Measurements from ENCODE around the gene PRR20G.

DNA sequence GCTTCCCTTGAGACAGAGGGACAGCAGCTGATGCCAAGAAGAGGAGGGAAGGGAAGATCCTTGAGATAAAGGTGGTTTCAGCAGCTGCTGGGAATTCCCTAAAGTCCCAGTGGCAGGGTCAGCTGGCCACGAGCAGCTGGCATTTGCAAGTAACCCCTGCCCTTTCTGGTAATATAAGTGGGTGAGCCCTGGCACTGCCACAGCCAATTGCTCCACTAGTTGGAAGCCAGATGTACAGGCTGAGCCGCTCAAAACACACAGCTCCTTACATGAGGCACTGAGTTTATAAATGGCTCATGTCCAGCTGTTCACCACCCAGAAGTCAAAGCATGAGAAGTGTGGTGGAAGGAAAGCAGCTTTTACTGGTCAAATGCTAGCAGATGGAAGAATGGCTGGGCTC is 35.4 kb downstream of the PRR20G start:
- TF ChIP-seq, protein P1, sequence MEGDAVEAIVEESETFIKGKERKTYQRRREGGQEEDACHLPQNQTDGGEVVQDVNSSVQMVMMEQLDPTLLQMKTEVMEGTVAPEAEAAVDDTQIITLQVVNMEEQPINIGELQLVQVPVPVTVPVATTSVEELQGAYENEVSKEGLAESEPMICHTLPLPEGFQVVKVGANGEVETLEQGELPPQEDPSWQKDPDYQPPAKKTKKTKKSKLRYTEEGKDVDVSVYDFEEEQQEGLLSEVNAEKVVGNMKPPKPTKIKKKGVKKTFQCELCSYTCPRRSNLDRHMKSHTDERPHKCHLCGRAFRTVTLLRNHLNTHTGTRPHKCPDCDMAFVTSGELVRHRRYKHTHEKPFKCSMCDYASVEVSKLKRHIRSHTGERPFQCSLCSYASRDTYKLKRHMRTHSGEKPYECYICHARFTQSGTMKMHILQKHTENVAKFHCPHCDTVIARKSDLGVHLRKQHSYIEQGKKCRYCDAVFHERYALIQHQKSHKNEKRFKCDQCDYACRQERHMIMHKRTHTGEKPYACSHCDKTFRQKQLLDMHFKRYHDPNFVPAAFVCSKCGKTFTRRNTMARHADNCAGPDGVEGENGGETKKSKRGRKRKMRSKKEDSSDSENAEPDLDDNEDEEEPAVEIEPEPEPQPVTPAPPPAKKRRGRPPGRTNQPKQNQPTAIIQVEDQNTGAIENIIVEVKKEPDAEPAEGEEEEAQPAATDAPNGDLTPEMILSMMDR (conservative IDR thresholded peaks at IDR 0.05; ENCODE audit: low read depth, low read length) = no peak
- TF ChIP-seq, protein P2, sequence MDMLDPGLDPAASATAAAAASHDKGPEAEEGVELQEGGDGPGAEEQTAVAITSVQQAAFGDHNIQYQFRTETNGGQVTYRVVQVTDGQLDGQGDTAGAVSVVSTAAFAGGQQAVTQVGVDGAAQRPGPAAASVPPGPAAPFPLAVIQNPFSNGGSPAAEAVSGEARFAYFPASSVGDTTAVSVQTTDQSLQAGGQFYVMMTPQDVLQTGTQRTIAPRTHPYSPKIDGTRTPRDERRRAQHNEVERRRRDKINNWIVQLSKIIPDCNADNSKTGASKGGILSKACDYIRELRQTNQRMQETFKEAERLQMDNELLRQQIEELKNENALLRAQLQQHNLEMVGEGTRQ (IDR thresholded peaks at IDR 0.05; ENCODE audit: low read depth, low read length) = no peak
- no peak for TF ChIP-seq RCOR1 (IDR thresholded peaks at IDR 0.05; ENCODE audit: insufficient replicate concordance, low read length)
- TF ChIP-seq, protein P3, sequence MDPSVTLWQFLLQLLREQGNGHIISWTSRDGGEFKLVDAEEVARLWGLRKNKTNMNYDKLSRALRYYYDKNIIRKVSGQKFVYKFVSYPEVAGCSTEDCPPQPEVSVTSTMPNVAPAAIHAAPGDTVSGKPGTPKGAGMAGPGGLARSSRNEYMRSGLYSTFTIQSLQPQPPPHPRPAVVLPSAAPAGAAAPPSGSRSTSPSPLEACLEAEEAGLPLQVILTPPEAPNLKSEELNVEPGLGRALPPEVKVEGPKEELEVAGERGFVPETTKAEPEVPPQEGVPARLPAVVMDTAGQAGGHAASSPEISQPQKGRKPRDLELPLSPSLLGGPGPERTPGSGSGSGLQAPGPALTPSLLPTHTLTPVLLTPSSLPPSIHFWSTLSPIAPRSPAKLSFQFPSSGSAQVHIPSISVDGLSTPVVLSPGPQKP (IDR thresholded peaks at IDR 0.05; ENCODE audit: borderline replicate concordance, low read depth, low read length) = no peak
- no peak for TF ChIP-seq FOS (IDR thresholded peaks at IDR 0.05; ENCODE audit: low read depth, low read length)
- no peak for TF ChIP-seq POLR2A (IDR thresholded peaks at IDR 0.05; ENCODE audit: low read depth, low read length)
- TF ChIP-seq MXI1 (IDR thresholded peaks at IDR 0.05; ENCODE audit: borderline replicate concordance, low read depth, low read length) = no peak
- no peak for TF ChIP-seq RAD21 (IDR thresholded peaks at IDR 0.05; ENCODE audit: low read length)
- TF ChIP-seq CEBPB (IDR thresholded peaks at IDR 0.05; ENCODE audit: low read depth, low read length) = no peak
- no peak for TF ChIP-seq MAZ (IDR thresholded peaks at IDR 0.05; ENCODE audit: borderline replicate concordance, low read depth, low read length)

Data from IMR-90 (cell line).